GM12878 (cell line): Measurements from ENCODE around the gene AQP5. TPM values are rescaled to one million over a fixed set of nuclear protein-coding genes. Genes with fewer than 3 reads are reported as not detected.

Experiments used
- ATAC-seq: fragments of 200-7000 bp; cut with Tn5 transposase; 3 replicates; pipeline ENCODE4 v1.9.1; 2020; ENCODE audit warnings: mild to moderate bottlenecking, moderate library complexity
- BruUV-seq: library from RNA; stranded (reverse); fragments of 400-500 nt; replicated peaks from 2 replicates; lab custom pipeline; 2021; lab: Mats Ljungman, UMichigan
- CTCF ChIA-PET: fragments of 300-600 bp; sonication (Branson Sonifier 250); formaldehyde crosslinking; extraction: SDS; loops from one replicate; lab custom pipeline; 2021; ENCODE audit warnings: inconsistent platforms; lab: Yijun Ruan, JAX
- POLR2A ChIA-PET: fragments of 350-600 bp; formaldehyde crosslinking; extraction: SDS; loops from one replicate; lab custom pipeline; 2021; ENCODE audit warnings: inconsistent platforms; lab: Charles Lee
- RAD21 ChIA-PET: fragments of 300-600 bp; sonication (Branson Sonifier 250); formaldehyde crosslinking; loops from one replicate; lab custom pipeline; 2023; ENCODE audit warnings: antibody characterized with exemption; ENCODE audit not compliant: unreplicated experiment; lab: Charles Lee
- SMC1A ChIA-PET: fragments of 300-600 bp; sonication (Branson Sonifier 250); formaldehyde crosslinking; loops from one replicate; lab custom pipeline; 2023; ENCODE audit not compliant: unreplicated experiment, uncharacterized antibody; lab: Charles Lee
- DNase-seq: peaks from one replicate; pipeline ENCODE4 v3.0.0-alpha.2; 2011; ENCODE audit warnings: low read depth, low spot score
- FAIRE-seq: peaks from 3 replicates; lab custom pipeline; 2011; peaks lifted over from hg19 to GRCh38; lab: Jason Lieb, UNC
- H2AFZ ChIP-seq: 2 replicates; pipeline ENCODE4 v1.6.0; 2011; ENCODE audit warnings: low read depth, low read length, control low read depth; ENCODE audit not compliant: control insufficient read depth
- H3K27ac ChIP-seq: 2 replicates; pipeline ENCODE4 v1.5.1; 2011; ENCODE audit warnings: control low read depth; ENCODE audit not compliant: control insufficient read depth, insufficient read depth
- H3K27me3 ChIP-seq, 2 experiments: replicated peaks in 1 of 2; 2 replicates each; pipeline versions ENCODE4 v1.6.0 to v1.6.1; 2011; ENCODE audit warnings: low read length in 1 of 2; ENCODE audit not compliant: control insufficient read depth in 2 of 2, insufficient read depth in 2 of 2
- H3K36me3 ChIP-seq, 2 experiments: 2 replicates each; pipeline ENCODE4 v1.5.1; 2011; ENCODE audit warnings: low read length in 1 of 2; ENCODE audit not compliant: control insufficient read depth in 2 of 2, insufficient read depth in 2 of 2
- H3K4me1 ChIP-seq: 2 replicates; pipeline ENCODE4 v1.6.1; 2011; ENCODE audit warnings: mild to moderate bottlenecking, low read length, moderate library complexity, mixed read lengths; ENCODE audit not compliant: control insufficient read depth, insufficient read depth
- H3K4me2 ChIP-seq: 2 replicates; pipeline ENCODE4 v1.6.0; 2011; ENCODE audit warnings: control low read depth; ENCODE audit not compliant: control insufficient read depth, insufficient read depth
- H3K4me3 ChIP-seq: fragments of 200-600 bp; sonication (generic); 2 replicates; pipeline ENCODE4 v1.5.1; 2016
- H3K79me2 ChIP-seq: 2 replicates; pipeline ENCODE4 v1.6.0; 2011; ENCODE audit warnings: low read length; ENCODE audit not compliant: control insufficient read depth, insufficient read depth
- H3K9ac ChIP-seq: 2 replicates; pipeline ENCODE4 v1.8.0; 2011; ENCODE audit warnings: low read length, control low read depth, mixed read lengths; ENCODE audit not compliant: control insufficient read depth, insufficient read depth
- H3K9me3 ChIP-seq: replicated peaks from 3 replicates; pipeline ENCODE4 v1.5.1; 2011; ENCODE audit warnings: mild to moderate bottlenecking, low read length; ENCODE audit not compliant: control insufficient read depth, insufficient read depth
- H4K20me1 ChIP-seq: 2 replicates; pipeline ENCODE4 v1.6.0; 2011; ENCODE audit not compliant: control insufficient read depth, insufficient read depth
- BACH1 ChIP-seq: fragments of 450-650 bp; IDR thresholded peaks from 2 replicates; pipeline ENCODE4 v1.6.1; 2017; ENCODE audit warnings: mild to moderate bottlenecking, borderline replicate concordance
- CBX3 ChIP-seq: fragments of 200-600 bp; sonication (generic); IDR thresholded peaks from 2 replicates; pipeline ENCODE4 v1.6.1; 2016; ENCODE audit warnings: low read depth, borderline replicate concordance
- CUX1 ChIP-seq: IDR thresholded peaks from 2 replicates; pipeline ENCODE4 v1.6.1; 2012; ENCODE audit warnings: improper control_type of control experiment, low read depth, low read length; ENCODE audit not compliant: insufficient replicate concordance
- ESRRA ChIP-seq: IDR thresholded peaks from 2 replicates; pipeline ENCODE4 v1.6.1; 2012; ENCODE audit warnings: mild to moderate bottlenecking, low read length, improper control_type of control experiment
- IKZF2 ChIP-seq, 2 experiments: fragments of 450-650 bp; IDR thresholded peaks; 2 replicates each; pipeline ENCODE4 v1.6.1; 2017; ENCODE audit warnings: mild to moderate bottlenecking in 2 of 2, moderate library complexity in 2 of 2
- KLF5 ChIP-seq: fragments of 450-650 bp; IDR thresholded peaks from 2 replicates; pipeline ENCODE4 v1.6.1; 2014; ENCODE audit warnings: mild to moderate bottlenecking; ENCODE audit not compliant: partially characterized antibody
- MAX ChIP-seq: IDR thresholded peaks from 2 replicates; pipeline ENCODE4 v1.6.1; 2012; ENCODE audit warnings: low read depth, low read length, improper control_type of control experiment
- RAD21 ChIP-seq: IDR thresholded peaks from 2 replicates; pipeline ENCODE4 v1.6.1; 2011; ENCODE audit warnings: mild to moderate bottlenecking, low read depth, low read length, moderate library complexity; ENCODE audit not compliant: insufficient read depth
- RB1 ChIP-seq: fragments of 450-650 bp; formaldehyde crosslinking; IDR thresholded peaks from 2 replicates; pipeline ENCODE4 v1.6.1; 2017; ENCODE audit warnings: mild to moderate bottlenecking, borderline replicate concordance
- RBBP5 ChIP-seq: fragments of 200-600 bp; sonication (generic); conservative IDR thresholded peaks from 2 replicates; pipeline ENCODE4 v1.6.1; 2016
- SMARCA5 ChIP-seq: fragments of 450-650 bp; IDR thresholded peaks from 2 replicates; pipeline ENCODE4 v1.6.1; 2017; ENCODE audit warnings: mild to moderate bottlenecking
- SPI1 ChIP-seq: IDR thresholded peaks from 2 replicates; pipeline ENCODE4 v1.6.1; 2011; ENCODE audit warnings: low read depth, mild to moderate bottlenecking, low read length, moderate library complexity, borderline replicate concordance; ENCODE audit not compliant: insufficient read depth
- SREBF2 ChIP-seq: IDR thresholded peaks from 2 replicates; pipeline ENCODE4 v1.6.1; 2012; ENCODE audit warnings: mild to moderate bottlenecking, low read length
- SUZ12 ChIP-seq: fragments of 200-600 bp; sonication (generic); IDR thresholded peaks from one replicate; pipeline ENCODE4 v1.6.1; 2018; ENCODE audit warnings: antibody characterized with exemption, mild to moderate bottlenecking; ENCODE audit not compliant: unreplicated experiment
- YY1 ChIP-seq: IDR thresholded peaks from 2 replicates; pipeline ENCODE4 v1.6.1; 2011; ENCODE audit warnings: low read depth, mild to moderate bottlenecking, low read length
- ZNF274 ChIP-seq: IDR thresholded peaks from one replicate; pipeline ENCODE4 v1.8.0; 2011; ENCODE audit not compliant: insufficient read length, insufficient read depth
- WGBS: methylation state at CpG from one replicate; pipeline ENCODE4 v1.1.6; 2016; ENCODE audit warnings: low lambda C conversion rate; ENCODE audit not compliant: insufficient replicate concordance, insufficient coverage; ENCODE audit errors: missing lambda C conversion rate; 5-methylcytosine and 5-hydroxymethylcytosine counted together
- in situ Hi-C: fragments of 300-500 bp; cut with MboI; formaldehyde crosslinking; loops from 9 replicates; pipeline ENCODE4 v1.14.3; 2018; ENCODE audit warnings: mixed read lengths
- intact Hi-C: fragments of 100-400 bp; cut with micrococcal nuclease; formaldehyde crosslinking; loops from one replicate; pipeline ENCODE4 v1.14.2; 2022; ENCODE audit not compliant: unreplicated experiment
- polyA plus RNA-seq, 11 experiments: library from polyadenylated mRNA; depleted of rRNA in 4 of 11; unstranded in 6 of 11; stranded (reverse) in 5 of 11; fragments of >200 nt; fragmentation: Nextera tagmentation in 4 of 11; fragmentation: Illumina TruSeq in 1 of 11; extraction: Ambion mirVana in 4 of 11; extraction: Trizol in 1 of 11; gene quantifications; 1 replicate in 1 of 11; 2 replicates in 10 of 11; pipeline versions ENCODE4 v1.2.1 to v1.2.3, GENCODE V29; 2011 to 2016; ENCODE audit warnings: inconsistent platforms in 2 of 11, missing spikeins in 2 of 11, low read depth in 1 of 11
- total RNA-seq, 4 experiments: library from RNA; depleted of rRNA in 3 of 4; stranded (reverse); fragments of >200 nt in 3 of 4; fragmentation: Illumina TruSeq in 1 of 4; extraction: Trizol in 1 of 4; gene quantifications; 2 replicates each; pipeline versions ENCODE4 v1.2.1 to v1.2.3, GENCODE V29; 2013 to 2021
- TF ChIP-seq, protein P1 (sequence below): IDR thresholded peaks from 2 replicates; pipeline ENCODE4 v1.6.1; 2012; ENCODE audit warnings: low read depth, low read length, improper control_type of control experiment

AQP5 gene
- total and polyA plus RNA-seq, 10 of the 15 experiments (the other 5 are each of a cell fraction or from before 2014, with no cell fraction given), result not detected

DNA sequence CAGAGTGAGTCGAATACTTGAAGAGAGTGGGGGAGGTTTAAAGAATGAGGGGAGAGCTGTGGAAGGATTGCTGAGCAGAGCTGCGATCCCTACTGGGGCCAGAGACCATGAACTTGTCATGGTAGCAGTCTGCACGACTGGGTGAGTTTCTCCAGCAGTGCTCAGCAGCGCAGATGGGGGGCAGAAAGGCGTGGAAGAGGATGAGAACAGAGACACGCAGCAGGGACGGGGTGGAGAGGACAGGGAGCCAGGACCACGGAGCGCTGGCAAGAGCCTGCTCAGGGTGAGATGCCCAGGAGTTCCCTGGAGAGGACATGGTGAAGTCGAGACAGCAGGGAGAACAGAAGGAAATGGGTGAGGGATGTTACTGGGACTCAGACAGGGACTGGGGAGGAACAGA is 9.0 kb downstream of the AQP5 start:
- peaks cover 8% of the 10 kb centered on the region for H3K4me1 ChIP-seq
- CTCF ChIA-PET, result interaction anchor here (2.7 to 5.9 kb wide), 2 partner anchors 85 to 98 kb away, joined by 19 to 121 read pairs; no protein-coding TSS in a partner anchor
- DNase-seq (no peak), ATAC-seq (no peak), FAIRE-seq (no peak)
- SMC1A ChIA-PET, result interaction anchor here (0.6 kb wide), 1 partner anchor 326 kb away, joined by 3 read pairs; no protein-coding TSS in a partner anchor
- H3K9ac ChIP-seq, result no peak overlapping the region
- H3K27ac ChIP-seq, result no peak overlapping the region
- H3K79me2 ChIP-seq, result no peaks in the 10 kb centered on the region
- TF ChIP-seq BACH1 (no peak), CUX1 (no peak), KLF5 (no peak), ESRRA (no peak), SMARCA5 (no peak), RB1 (no peak), ZNF274 (no peak), IKZF2 (IDR thresholded peaks at IDR 0.05) (no peak), RBBP5 (no peak), SUZ12 (no peak), YY1 (no peak), MAX (no peak), SREBF2 (no peak), RAD21 (no peak), CBX3 (no peak), SPI1 (no peak)
- TF ChIP-seq, protein P1, sequence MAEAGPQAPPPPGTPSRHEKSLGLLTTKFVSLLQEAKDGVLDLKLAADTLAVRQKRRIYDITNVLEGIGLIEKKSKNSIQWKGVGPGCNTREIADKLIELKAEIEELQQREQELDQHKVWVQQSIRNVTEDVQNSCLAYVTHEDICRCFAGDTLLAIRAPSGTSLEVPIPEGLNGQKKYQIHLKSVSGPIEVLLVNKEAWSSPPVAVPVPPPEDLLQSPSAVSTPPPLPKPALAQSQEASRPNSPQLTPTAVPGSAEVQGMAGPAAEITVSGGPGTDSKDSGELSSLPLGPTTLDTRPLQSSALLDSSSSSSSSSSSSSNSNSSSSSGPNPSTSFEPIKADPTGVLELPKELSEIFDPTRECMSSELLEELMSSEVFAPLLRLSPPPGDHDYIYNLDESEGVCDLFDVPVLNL, result no peak
- in situ Hi-C loops (loop anchor here (5.0 kb wide), 1 partner anchor 97 kb away; no protein-coding TSS in a partner anchor), intact Hi-C loops (no loop called here)
- RAD21 ChIA-PET, result interaction anchor here (0.6 kb wide), 1 partner anchor 478 kb away, joined by 3 read pairs; no protein-coding TSS in a partner anchor
- WGBS, result 32% methylated on average over 10 of the region's 10 CpGs
- POLR2A ChIA-PET, result no interaction called here
- no peak overlapping the region for H3K4me2 ChIP-seq
- H3K36me3 ChIP-seq, result no peaks in the 10 kb centered on the region
- H3K4me3 ChIP-seq, result no peak overlapping the region
- no peaks in the 10 kb centered on the region for H3K9me3 ChIP-seq
- H3K27me3 ChIP-seq, result peaks cover 4 to 5% of the 10 kb centered on the region in 2 experiments; a peak in 2 of 4 replicates
- no TSS peak for BruUV-seq
- no peaks in the 10 kb centered on the region for H4K20me1 ChIP-seq
- H2AFZ ChIP-seq, result no peak overlapping the region
